ENCODE data around the gene NPM3. TPM values are rescaled to one million over a fixed set of nuclear protein-coding genes. Genes with fewer than 3 reads are reported as not detected.

The NPM3 gene
- total RNA-seq, 1 donor from 2014 or later: 158 TPM

DNA sequence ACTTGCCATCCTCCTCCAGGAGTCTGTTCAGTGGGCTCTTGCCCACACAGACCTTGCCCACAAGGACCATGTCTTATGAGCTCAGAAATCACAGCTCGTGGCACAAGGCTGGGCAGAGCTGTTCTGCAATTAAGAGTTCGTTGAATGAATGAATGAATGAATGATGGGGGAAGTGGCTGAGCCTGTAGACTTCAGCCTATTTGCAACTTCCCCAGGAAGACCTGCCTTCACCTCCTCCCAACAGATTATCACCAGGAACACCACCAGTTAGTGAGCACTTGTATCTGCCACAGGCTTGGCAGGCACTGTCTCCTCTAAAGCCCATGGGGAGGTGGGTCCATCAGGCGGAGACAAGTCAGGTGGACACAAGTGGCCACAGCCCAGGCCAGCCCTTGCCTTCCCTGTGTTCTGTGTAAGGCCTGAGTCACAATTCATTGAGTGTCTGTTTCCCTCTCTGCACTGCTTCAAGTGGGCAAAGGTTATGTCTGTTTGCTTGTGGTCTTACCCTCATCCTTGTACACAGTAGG, 5.6 kb downstream of the NPM3 start:
- no peak overlapping the region for H3K4me3 ChIP-seq (ENCODE audit: low read depth, low read length)
- TF ChIP-seq, protein P1, sequence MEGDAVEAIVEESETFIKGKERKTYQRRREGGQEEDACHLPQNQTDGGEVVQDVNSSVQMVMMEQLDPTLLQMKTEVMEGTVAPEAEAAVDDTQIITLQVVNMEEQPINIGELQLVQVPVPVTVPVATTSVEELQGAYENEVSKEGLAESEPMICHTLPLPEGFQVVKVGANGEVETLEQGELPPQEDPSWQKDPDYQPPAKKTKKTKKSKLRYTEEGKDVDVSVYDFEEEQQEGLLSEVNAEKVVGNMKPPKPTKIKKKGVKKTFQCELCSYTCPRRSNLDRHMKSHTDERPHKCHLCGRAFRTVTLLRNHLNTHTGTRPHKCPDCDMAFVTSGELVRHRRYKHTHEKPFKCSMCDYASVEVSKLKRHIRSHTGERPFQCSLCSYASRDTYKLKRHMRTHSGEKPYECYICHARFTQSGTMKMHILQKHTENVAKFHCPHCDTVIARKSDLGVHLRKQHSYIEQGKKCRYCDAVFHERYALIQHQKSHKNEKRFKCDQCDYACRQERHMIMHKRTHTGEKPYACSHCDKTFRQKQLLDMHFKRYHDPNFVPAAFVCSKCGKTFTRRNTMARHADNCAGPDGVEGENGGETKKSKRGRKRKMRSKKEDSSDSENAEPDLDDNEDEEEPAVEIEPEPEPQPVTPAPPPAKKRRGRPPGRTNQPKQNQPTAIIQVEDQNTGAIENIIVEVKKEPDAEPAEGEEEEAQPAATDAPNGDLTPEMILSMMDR (IDR thresholded peaks at IDR 0.05; ENCODE audit: insufficient read depth, low read length, severe bottlenecking): no peak
- DNase-seq (ENCODE audit: low read depth) (no peak), FAIRE-seq (no peak)
- peaks cover 5% of the 10 kb centered on the region for H3K36me3 ChIP-seq (ENCODE audit: control insufficient read depth, insufficient read depth, low read length)
- H3K27me3 ChIP-seq (ENCODE audit: control insufficient read depth, insufficient read depth, low read length): peaks cover 32% of the 10 kb centered on the region

DNA sequence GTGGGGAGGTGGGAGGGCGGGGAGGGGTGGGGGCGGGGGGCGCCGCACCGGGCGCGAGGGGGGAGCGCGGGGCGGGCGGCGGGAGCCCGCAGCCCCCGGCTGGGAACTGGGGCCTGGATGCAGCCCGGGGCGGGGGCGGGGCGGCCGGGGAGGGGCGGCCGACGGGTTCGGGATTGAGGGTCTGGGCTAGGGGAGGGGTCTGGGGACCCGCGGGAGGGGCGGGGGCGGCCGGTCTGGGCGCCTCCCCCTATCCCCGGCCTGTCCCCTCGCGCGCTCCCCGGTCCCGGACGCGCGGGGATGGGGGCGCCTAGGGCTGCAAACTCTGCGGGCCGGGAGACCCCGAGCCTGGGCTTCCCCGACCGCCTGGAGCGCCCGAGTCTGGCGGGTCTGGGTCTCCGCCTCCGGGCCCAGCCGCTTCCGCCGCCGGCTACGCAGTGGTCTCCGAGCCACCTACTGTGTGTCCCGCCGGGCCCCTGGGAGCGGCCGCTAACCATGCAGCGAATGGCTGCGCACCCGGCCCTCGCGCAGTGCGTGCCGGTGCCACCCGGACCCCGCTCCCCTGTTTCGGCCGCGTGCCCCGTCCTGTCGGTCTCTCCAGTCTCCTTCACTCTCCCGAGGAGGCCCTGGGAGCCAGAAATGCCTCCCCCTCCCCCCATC, 7.0 kb downstream of the NPM3 start:
- FAIRE-seq: no peak
- TF ChIP-seq, protein P1 (IDR thresholded peaks at IDR 0.05; ENCODE audit: insufficient read depth, low read length, severe bottlenecking): no peak
- Histone ChIP-seq H3K4me3 (ENCODE audit: low read depth, low read length) (no peak overlapping the region), H3K27me3 (ENCODE audit: control insufficient read depth, insufficient read depth, low read length) (peaks cover 40% of the 10 kb centered on the region), H3K36me3 (ENCODE audit: control insufficient read depth, insufficient read depth, low read length) (peaks cover 3% of the 10 kb centered on the region)
- no peak for DNase-seq (ENCODE audit: low read depth)

- TF ChIP-seq, protein P1 (IDR thresholded peaks at IDR 0.05; ENCODE audit: insufficient read depth, low read length, severe bottlenecking): no peak
- FAIRE-seq (no peak), DNase-seq (ENCODE audit: low read depth) (no peak)
- Histone ChIP-seq H3K27me3 (ENCODE audit: control insufficient read depth, insufficient read depth, low read length) (peaks cover 40% of the 10 kb centered on the region), H3K4me3 (ENCODE audit: low read depth, low read length) (no peak within 1 kb of the TSS), H3K36me3 (ENCODE audit: control insufficient read depth, insufficient read depth, low read length) (peaks cover 1% of the 10 kb centered on the region)
Measured at GRCh38 chr10:101775273-101776160, 7.7 kb downstream of the NPM3 start, which contains the start of gene FGF8. FGF8 (minus strand) TSS chr10:101776114; CDS start chr10:101775900, 214 bp downstream.

DNA sequence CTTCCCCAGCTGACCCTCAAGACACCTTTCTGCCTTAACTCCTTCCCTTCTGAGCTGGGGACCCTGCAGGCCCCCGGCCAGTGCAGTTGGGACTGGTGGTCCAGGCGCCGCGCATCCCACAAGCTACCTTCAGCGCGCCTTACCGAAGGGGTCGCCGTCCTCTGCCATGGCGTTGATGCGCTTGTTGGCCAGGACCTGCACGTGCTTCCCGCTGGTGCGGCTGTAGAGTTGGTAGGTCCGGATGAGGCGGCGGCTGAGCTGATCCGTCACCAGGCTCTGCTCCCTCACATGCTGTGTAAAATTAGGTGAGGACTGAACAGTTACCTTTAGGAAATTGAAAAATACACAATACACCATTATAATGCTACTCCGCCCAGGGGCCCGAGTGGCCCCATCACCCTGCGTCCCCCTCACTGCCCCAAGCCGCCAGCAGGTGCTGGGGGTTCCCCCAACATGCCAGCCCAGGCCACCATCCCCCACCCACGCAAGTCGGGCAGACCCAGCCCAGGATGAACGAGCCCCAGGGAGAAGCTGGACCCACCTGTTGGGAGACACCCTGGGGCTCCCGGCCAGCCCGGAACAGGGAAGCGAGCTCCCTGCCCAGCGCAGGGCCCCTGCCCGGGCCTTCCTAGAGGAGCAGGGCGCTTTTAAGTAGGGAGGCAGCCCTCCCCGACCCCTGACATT, 8.5 kb downstream of the NPM3 start:
- Histone ChIP-seq H3K36me3 (ENCODE audit: control insufficient read depth, insufficient read depth, low read length) (peaks cover 1% of the 10 kb centered on the region), H3K27me3 (ENCODE audit: control insufficient read depth, insufficient read depth, low read length) (peaks cover 40% of the 10 kb centered on the region), H3K4me3 (ENCODE audit: low read depth, low read length) (no peak overlapping the region)
- DNase-seq (ENCODE audit: low read depth) (no peak), FAIRE-seq (no peak)
- TF ChIP-seq, protein P1 (IDR thresholded peaks at IDR 0.05; ENCODE audit: insufficient read depth, low read length, severe bottlenecking): no peak

- peaks cover 40% of the 10 kb centered on the region for H3K27me3 ChIP-seq (ENCODE audit: control insufficient read depth, insufficient read depth, low read length)
- H3K36me3 ChIP-seq (ENCODE audit: control insufficient read depth, insufficient read depth, low read length): peaks cover 1% of the 10 kb centered on the region
- FAIRE-seq (no peak), DNase-seq (ENCODE audit: low read depth) (no peak)
- TF ChIP-seq, protein P1 (IDR thresholded peaks at IDR 0.05; ENCODE audit: insufficient read depth, low read length, severe bottlenecking): no peak
- H3K4me3 ChIP-seq (ENCODE audit: low read depth, low read length): no peak overlapping the region
Measured at GRCh38 chr10:101773923-101774588, 9.2 kb downstream of the NPM3 start.

Data from bronchial epithelial cell (primary cell).